MM.1S (cell line): ENCODE data around the gene NUP62.

Experiments
- DNase-seq: peaks from one replicate; pipeline ENCODE4 v3.0.0-alpha.2; 2015
- H2AFZ ChIP-seq: fragments of 300-600 bp; sonication (generic); 2 replicates; pipeline ENCODE4 v1.6.0; 2016; ENCODE audit warnings: antibody characterized with exemption, low read length
- H3F3A ChIP-seq: fragments of 300-600 bp; sonication (generic); 2 replicates; pipeline ENCODE4 v1.6.1; 2016; ENCODE audit warnings: mild to moderate bottlenecking, antibody characterized with exemption, low read length, moderate library complexity, mixed read lengths; ENCODE audit not compliant: insufficient read depth
- H3K27ac ChIP-seq: fragments of 300-600 bp; sonication (generic); 2 replicates; pipeline ENCODE4 v1.5.1; 2016; ENCODE audit warnings: mild to moderate bottlenecking, low read length
- H3K27me3 ChIP-seq: fragments of 300-600 bp; sonication (generic); replicated peaks from 2 replicates; pipeline ENCODE4 v1.6.0; 2016; ENCODE audit warnings: low read length; ENCODE audit not compliant: insufficient read depth
- H3K36me3 ChIP-seq: fragments of 300-600 bp; sonication (generic); replicated peaks from 2 replicates; pipeline ENCODE4 v1.6.1; 2016; ENCODE audit warnings: mild to moderate bottlenecking, low read length, mixed read lengths; ENCODE audit not compliant: insufficient read depth
- H3K4me1 ChIP-seq: fragments of 300-600 bp; sonication (generic); 2 replicates; pipeline ENCODE4 v1.6.1; 2016; ENCODE audit warnings: low read length, mixed read lengths
- H3K4me2 ChIP-seq: fragments of 300-600 bp; sonication (generic); 2 replicates; pipeline ENCODE4 v1.6.0; 2016; ENCODE audit warnings: low read depth, low read length
- H3K4me3 ChIP-seq: fragments of 300-600 bp; sonication (generic); 2 replicates; pipeline ENCODE4 v1.5.1; 2016; ENCODE audit warnings: low read length, mixed read lengths
- H3K79me2 ChIP-seq: fragments of 300-600 bp; sonication (generic); 2 replicates; pipeline ENCODE4 v1.6.1; 2016; ENCODE audit warnings: mixed run types, low read length, mixed read lengths
- H3K9ac ChIP-seq: fragments of 300-600 bp; sonication (generic); 2 replicates; pipeline ENCODE4 v1.6.1; 2016; ENCODE audit warnings: low read length, mixed read lengths
- H3K9me2 ChIP-seq: fragments of 300-600 bp; sonication (generic); replicated peaks from 2 replicates; pipeline ENCODE4 v1.6.1; 2016; ENCODE audit warnings: mild to moderate bottlenecking, low read length, mixed read lengths; ENCODE audit not compliant: insufficient read depth
- H3K9me3 ChIP-seq: fragments of 300-600 bp; sonication (generic); replicated peaks from 2 replicates; pipeline ENCODE4 v1.6.1; 2016; ENCODE audit warnings: mild to moderate bottlenecking, low read length, mixed read lengths; ENCODE audit not compliant: insufficient read depth
- H4K20me1 ChIP-seq: fragments of 300-600 bp; sonication (generic); 2 replicates; pipeline ENCODE4 v1.6.1; 2016; ENCODE audit warnings: mild to moderate bottlenecking, low read length, moderate library complexity, mixed read lengths; ENCODE audit not compliant: insufficient read depth
- CTCF ChIP-seq: fragments of 300-600 bp; sonication (generic); IDR thresholded peaks from 2 replicates; pipeline ENCODE4 v1.5.1; 2016; ENCODE audit warnings: antibody characterized with exemption, low read length, mixed read lengths
- EZH2 ChIP-seq: fragments of 300-600 bp; sonication (generic); optimal IDR thresholded peaks from 2 replicates; pipeline ENCODE3; 2017; ENCODE audit warnings: low read depth, mild to moderate bottlenecking, antibody characterized with exemption, low read length, mixed read lengths
- EZH2phosphoT487 ChIP-seq: fragments of 300-600 bp; sonication (generic); IDR thresholded peaks from 2 replicates; pipeline ENCODE4 v1.6.1; 2018; ENCODE audit warnings: antibody characterized with exemption, low read length

NUP62 gene

GRCh38 chr19:49930483-49931011, 1.2 kb upstream of the NUP62 start:
- H3K27ac ChIP-seq = no peak overlapping the region
- H3K4me2 ChIP-seq = peak overlapping the region; percentile 46; the same call in 1 of the 2 replicates
- no peaks in the 10 kb centered on the region for H3K27me3 ChIP-seq
- no peak for DNase-seq
- no peaks in the 10 kb centered on the region for H3K9me2 ChIP-seq
- no peak overlapping the region for H3K4me3 ChIP-seq
- H3K9ac ChIP-seq = no peak overlapping the region
- H2AFZ ChIP-seq = no peak overlapping the region
- H3K79me2 ChIP-seq = peaks cover 38% of the 10 kb centered on the region
- no peaks in the 10 kb centered on the region for H3K9me3 ChIP-seq
- H3K4me1 ChIP-seq = peaks cover 17% of the 10 kb centered on the region
- H3F3A ChIP-seq = peaks cover 3% of the 10 kb centered on the region
- peaks cover 10% of the 10 kb centered on the region; the same call in 1 of the 2 replicates for H3K36me3 ChIP-seq
- H4K20me1 ChIP-seq = no peaks in the 10 kb centered on the region
- TF ChIP-seq EZH2phosphoT487 (no peak), EZH2 (no peak), CTCF (no peak)

- Histone ChIP-seq H3K79me2 (peaks cover 45% of the 10 kb centered on the region), H3K9ac (peak overlapping the region; percentile 95), H3F3A (peaks cover 3% of the 10 kb centered on the region), H3K9me2 (no peaks in the 10 kb centered on the region), H3K4me2 (peak overlapping the region; percentile 93), H4K20me1 (no peaks in the 10 kb centered on the region), H3K9me3 (no peaks in the 10 kb centered on the region), H3K36me3 (peaks cover 10% of the 10 kb centered on the region; the same call in 1 of the 2 replicates), H2AFZ (peak overlapping the region; percentile 63), H3K4me1 (peaks cover 17% of the 10 kb centered on the region), H3K4me3 (peak overlapping the region; percentile 86), H3K27ac (peak overlapping the region; percentile 90), H3K27me3 (no peaks in the 10 kb centered on the region)
- peak; percentile 95 for DNase-seq
- TF ChIP-seq CTCF = no peak
- no peak for TF ChIP-seq EZH2
- TF ChIP-seq EZH2phosphoT487 = no peak
Measured at GRCh38 chr19:49929611-49930482, 543 bp upstream of the NUP62 start.

- peaks cover 67% of the 10 kb centered on the region for H3K79me2 ChIP-seq
- H3K9me3 ChIP-seq = no peaks in the 10 kb centered on the region
Measured at GRCh38 chr19:49927526-49928264, 1.6 kb downstream of the NUP62 start.

More at GRCh38 chr19:49927526-49928264, 1.6 kb downstream of the NUP62 start:
- Histone ChIP-seq H3K4me1 (peaks cover 17% of the 10 kb centered on the region), H3K27ac (no peak overlapping the region), H3K9me2 (no peaks in the 10 kb centered on the region), H4K20me1 (peaks cover 6% of the 10 kb centered on the region; the same call in 1 of the 2 replicates), H3K4me2 (peak overlapping the region; percentile 93), H3K4me3 (peak overlapping the region; percentile 86), H3K36me3 (peaks cover 13% of the 10 kb centered on the region), H3K27me3 (no peaks in the 10 kb centered on the region), H3F3A (peaks cover 3% of the 10 kb centered on the region), H2AFZ (no peak overlapping the region), H3K9ac (no peak overlapping the region; the same call in 1 of the 2 replicates)
- TF ChIP-seq CTCF = no peak
- no peak for TF ChIP-seq EZH2
- no peak for TF ChIP-seq EZH2phosphoT487
- no peak for DNase-seq
